ENCODE results near the gene CMIP.

Gene CMIP

DNA sequence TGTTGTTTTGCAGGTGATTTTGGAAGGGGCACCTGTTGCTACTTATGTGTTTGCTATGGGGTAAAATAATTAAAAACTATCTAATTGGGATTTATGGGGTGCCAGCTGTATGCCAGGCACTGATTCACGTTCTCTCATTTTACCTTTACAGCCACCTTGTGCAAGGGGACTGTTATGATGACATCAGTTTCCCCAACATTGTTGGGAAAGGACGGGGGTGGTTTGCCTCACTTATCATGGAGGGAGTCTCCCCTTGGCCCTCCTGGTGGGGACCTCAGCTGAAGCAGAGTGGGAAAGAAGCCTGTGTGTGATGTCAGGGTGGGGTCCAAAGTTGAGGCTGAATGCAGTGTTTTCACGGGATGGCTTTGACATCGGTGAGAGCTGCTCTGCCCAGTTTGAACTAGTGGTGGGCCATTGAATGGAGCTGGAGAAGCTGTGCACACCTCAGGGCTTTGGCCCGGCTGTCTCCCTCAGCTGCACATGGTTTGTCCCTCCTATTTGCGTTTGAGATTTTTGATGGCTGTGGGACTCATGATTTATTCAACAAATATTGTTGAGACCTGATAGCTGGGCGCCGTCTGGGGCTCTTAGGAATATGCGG, 36.1 kb downstream of the CMIP start:
- no peak for DNase-seq (ENCODE audit: low read depth)
- H3K4me3 ChIP-seq (replicated peaks; ENCODE audit: low read depth, low read length), result no peak overlapping the region
- TF ChIP-seq, protein P1, sequence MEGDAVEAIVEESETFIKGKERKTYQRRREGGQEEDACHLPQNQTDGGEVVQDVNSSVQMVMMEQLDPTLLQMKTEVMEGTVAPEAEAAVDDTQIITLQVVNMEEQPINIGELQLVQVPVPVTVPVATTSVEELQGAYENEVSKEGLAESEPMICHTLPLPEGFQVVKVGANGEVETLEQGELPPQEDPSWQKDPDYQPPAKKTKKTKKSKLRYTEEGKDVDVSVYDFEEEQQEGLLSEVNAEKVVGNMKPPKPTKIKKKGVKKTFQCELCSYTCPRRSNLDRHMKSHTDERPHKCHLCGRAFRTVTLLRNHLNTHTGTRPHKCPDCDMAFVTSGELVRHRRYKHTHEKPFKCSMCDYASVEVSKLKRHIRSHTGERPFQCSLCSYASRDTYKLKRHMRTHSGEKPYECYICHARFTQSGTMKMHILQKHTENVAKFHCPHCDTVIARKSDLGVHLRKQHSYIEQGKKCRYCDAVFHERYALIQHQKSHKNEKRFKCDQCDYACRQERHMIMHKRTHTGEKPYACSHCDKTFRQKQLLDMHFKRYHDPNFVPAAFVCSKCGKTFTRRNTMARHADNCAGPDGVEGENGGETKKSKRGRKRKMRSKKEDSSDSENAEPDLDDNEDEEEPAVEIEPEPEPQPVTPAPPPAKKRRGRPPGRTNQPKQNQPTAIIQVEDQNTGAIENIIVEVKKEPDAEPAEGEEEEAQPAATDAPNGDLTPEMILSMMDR (IDR thresholded peaks at IDR 0.05; ENCODE audit: low read length, missing control alignments), result no peak

DNA sequence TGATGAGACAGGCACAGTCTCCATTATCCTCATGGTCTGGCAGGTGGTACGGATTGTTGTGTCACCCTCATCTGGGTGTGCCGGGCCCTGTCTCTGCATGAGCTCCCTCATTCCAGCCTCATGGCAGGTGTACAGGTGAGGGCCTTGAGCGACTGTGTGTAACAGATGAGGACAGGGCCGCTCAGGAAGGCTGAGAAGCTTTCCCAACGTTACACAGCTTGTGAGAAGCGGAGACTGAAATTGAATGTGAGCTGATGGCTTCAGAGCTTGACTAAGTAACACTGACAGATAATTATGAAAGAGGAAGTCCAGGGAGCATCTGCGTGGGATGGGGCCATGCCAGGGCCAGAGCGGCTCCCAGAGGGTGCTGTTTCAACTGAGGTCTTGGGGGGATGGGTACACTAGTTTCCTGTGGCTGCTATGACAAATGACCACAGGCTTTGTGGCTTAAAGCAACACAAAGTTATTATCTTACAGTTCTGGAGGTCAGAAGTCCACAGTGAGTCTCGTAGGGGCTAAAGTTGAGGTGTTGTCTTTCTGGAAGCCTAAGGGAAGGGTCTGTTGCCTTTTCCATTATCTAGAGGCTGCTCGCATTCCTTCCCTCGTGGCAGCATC, 36.7 kb downstream of the CMIP start:
- peak; percentile 27 for DNase-seq (ENCODE audit: low read depth)
- H3K4me3 ChIP-seq (replicated peaks; ENCODE audit: low read depth, low read length), result no peak overlapping the region
- TF ChIP-seq, protein P1 (IDR thresholded peaks at IDR 0.05; ENCODE audit: low read length, missing control alignments), result no peak

DNA sequence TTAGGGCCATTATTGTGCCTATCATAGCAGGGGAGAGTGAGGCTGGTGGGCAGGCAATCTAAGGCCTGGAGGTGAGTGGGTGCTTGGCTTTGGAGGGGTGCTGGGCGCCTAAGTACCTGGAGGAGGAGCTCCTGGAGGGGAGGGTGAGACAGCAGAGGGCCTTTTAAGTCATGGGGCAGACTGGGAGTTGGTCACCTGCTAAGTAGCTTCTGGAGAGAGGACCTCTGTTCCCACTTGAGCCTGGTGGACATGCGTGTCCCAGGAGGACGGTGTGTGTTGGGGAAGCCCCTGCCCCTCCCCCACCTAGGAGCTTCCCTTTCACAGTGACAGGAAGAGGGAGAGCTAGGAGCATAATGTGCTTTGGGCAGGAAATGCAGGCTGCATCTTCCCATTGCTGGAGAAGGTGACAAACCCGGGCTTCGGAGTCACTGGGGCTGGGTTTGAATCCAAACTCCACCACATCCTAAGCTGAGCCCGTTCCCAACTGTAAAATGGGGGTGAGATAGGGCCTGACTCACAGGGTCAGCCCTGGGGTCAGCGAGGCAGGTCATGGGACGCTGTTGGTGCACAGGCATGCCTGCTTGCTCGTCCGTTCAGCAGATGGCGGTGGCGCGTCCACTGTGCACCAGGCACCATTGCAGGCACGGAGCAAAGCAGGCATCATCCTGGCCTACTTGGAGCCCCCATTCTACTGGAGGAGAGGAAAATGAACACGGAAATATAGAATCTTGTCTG, 37.9 kb downstream of the CMIP start:
- no peak for DNase-seq (ENCODE audit: low read depth)
- H3K4me3 ChIP-seq (replicated peaks; ENCODE audit: low read depth, low read length), result no peak overlapping the region
- TF ChIP-seq, protein P1 (IDR thresholded peaks at IDR 0.05; ENCODE audit: low read length, missing control alignments), result no peak

DNA sequence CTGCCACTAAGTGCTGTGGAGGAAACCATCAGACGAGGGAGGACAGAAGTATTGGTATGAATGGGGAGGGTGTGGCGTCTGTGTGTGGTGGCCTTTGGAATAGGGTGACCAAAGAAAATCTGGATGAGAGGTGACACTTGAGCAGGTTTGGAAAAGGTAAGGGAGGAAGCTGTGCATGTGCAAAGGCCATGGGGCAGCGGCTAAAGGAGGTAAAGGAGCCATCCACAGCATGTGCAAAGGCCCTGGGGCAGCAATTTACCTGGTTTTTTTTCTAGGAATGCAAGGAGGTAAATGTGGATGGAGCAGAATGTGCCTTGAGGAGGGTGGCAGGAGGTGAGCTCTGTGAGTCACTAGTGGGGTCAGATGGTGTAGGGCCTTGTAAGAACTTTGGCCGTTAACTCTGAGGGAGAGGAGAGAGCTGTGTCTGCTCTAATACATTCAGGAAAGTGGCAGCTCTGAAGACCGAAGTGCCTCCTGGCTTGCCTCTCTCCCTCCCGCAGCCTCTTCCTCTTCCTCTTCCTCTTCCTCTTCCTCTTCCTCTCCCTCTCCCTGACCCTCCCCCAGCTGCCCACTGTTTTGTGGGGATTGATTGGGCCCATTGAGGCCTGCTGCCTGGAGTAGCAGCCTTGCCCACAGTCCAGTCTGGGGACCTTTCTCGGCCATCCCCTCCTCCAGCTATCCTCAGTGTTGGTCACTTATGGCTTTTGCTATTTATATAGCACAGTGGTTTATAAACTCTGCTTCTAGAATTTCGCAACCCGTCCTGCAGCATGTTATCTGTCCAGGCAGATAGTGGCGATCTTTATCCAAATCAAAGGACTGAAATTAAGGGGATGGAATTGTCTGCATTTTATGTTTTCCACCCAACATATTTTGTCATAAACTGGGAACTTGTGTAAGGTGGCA, 38.7 kb downstream of the CMIP start:
- DNase-seq (ENCODE audit: low read depth), result peak; percentile 14
- no peak overlapping the region for H3K4me3 ChIP-seq (replicated peaks; ENCODE audit: low read depth, low read length)
- TF ChIP-seq, protein P1 (IDR thresholded peaks at IDR 0.05; ENCODE audit: low read length, missing control alignments), result no peak

DNA sequence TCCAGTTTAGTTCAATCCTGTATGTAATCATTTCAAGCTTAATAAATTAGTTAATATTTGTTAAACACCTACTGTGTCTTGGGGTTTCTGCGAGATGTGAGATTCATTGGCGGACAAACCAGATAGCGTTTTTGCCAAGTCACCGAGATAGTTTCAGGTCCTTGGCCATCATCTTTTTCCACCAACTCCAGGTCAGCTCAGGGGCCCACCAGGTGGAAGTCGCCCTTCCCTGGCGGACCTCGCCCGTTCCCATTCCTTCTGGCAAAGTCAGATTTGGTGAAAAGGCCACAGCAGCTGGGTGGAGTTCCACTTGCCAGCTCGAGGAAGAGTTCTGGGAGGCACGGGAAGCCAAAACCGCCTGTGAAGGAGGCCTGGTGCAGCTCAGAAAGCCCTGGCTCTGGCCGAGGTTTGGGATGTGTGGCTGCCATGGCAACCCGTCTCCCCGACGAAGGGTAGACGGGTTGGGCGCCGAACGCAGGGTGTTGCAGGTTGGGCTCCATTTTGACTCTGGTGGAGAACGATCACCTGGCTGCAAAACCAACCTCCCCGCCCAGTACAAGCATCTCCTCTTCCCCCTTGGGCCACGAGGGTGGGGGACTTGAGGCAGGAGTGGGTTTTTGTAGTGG, 39.5 kb downstream of the CMIP start:
- DNase-seq (ENCODE audit: low read depth), result no peak
- TF ChIP-seq, protein P1 (IDR thresholded peaks at IDR 0.05; ENCODE audit: low read length, missing control alignments), result no peak
- no peak overlapping the region for H3K4me3 ChIP-seq (replicated peaks; ENCODE audit: low read depth, low read length)

DNA sequence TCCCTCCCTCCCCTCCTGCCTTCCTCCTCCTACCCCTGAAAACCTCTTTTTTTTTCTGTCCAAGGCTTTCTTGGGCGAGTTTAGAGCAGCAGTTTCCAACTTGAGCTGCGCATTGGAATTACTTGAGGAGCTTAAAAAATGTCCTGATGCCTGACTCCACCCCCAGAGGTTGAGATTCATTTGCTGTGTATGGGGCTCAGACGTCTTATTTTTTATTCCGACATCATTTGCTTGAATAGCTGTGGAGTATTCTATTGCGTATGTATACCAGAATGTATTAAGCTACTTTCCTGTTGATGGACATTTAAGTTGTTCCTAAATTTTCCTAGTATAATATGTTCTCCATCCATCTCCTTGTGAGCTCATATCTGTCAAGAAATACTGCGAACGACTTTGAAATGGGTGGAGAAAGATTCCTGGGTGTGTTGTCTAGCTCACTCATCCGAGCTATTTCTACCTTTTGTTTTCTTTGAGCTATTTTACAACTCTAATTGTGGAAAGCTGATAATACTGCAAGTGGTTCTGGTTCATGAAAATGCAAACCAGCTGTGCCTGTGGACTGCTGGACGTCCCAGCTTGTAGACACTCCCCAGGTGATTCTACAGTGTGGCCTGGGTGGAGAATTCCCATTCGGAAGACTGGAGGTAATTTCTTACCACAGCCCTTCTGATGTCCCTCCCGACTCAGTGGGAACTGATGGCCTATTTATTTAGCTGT, 40.5 kb downstream of the CMIP start:
- DNase-seq (ENCODE audit: low read depth), result no peak
- TF ChIP-seq, protein P1 (IDR thresholded peaks at IDR 0.05; ENCODE audit: low read length, missing control alignments), result no peak
- H3K4me3 ChIP-seq (replicated peaks; ENCODE audit: low read depth, low read length), result no peak overlapping the region
